Stimulated activated CD4-positive, alpha-beta T cell treated with anti-CD3 and anti-CD28 coated beads, Interleukin-15, amount 100 ng/mL, for 1 hour (primary cell): ENCODE results near the gene MSANTD7.
"Not testable (repeated sequence)": the region's sequence is repeated elsewhere in the genome, so short reads cannot be mapped to it uniquely, and the experiment has no call there.

Source experiments
- DNase-seq, 2 donors: peaks; one replicate each; pipeline ENCODE4 v3.0.0-alpha.2; 2020; ENCODE audit warnings: low read depth in 1 of 2, low spot score in 1 of 2

Gene MSANTD7

GRCh38 chr10:14837757-14838581 lies at the start of gene MSANTD7, which contains the start of the genes CDNF and HSPA14:
Gene MSANTD7, plus strand, starts transcription at chr10:14838306. Its CDS starts 3,979 bp downstream, at chr10:14842285.
Gene CDNF, minus strand, starts transcription at chr10:14838037. Its CDS starts 91 bp downstream, at chr10:14837946.
Gene HSPA14, plus strand, starts transcription at chr10:14838306. Its CDS starts 97 bp downstream, at chr10:14838403.
- DNase-seq: peak; percentile 98 to 99

GRCh38 chr10:14798636-14799035 lies 39.5 kb upstream of the MSANTD7 start:
- no peak for DNase-seq

- no peak for DNase-seq
These were observed 37.7 kb upstream of the MSANTD7 start for GRCh38 chr10:14800397-14800796.

- no peak for DNase-seq
These were observed 36.4 kb upstream of the MSANTD7 start for GRCh38 chr10:14801723-14802122.

GRCh38 chr10:14803827-14804226 lies 34.3 kb upstream of the MSANTD7 start:
- no peak for DNase-seq

GRCh38 chr10:14806318-14806717 lies 31.8 kb upstream of the MSANTD7 start:
- DNase-seq: no peak

GRCh38 chr10:14810969-14811953 lies 26.8 kb upstream of the MSANTD7 start:
- DNase-seq: no peak

- DNase-seq: no peak
These were observed 25.8 kb upstream of the MSANTD7 start for GRCh38 chr10:14812271-14812670.

- no peak for DNase-seq
These were observed 22.4 kb upstream of the MSANTD7 start for GRCh38 chr10:14815681-14816080.

GRCh38 chr10:14816717-14817116 lies 21.4 kb upstream of the MSANTD7 start:
- DNase-seq: not testable (repeated sequence)

- no peak for DNase-seq
These were observed 17.9 kb upstream of the MSANTD7 start for GRCh38 chr10:14820010-14820774.

GRCh38 chr10:14820775-14821154 lies 17.3 kb upstream of the MSANTD7 start:
- no peak for DNase-seq

GRCh38 chr10:14821635-14822375 lies 16.3 kb upstream of the MSANTD7 start:
- DNase-seq: no peak

GRCh38 chr10:14822879-14823755 lies 15.0 kb upstream of the MSANTD7 start:
- DNase-seq: peak in 1 of 2 donors; percentile 8

GRCh38 chr10:14823966-14824365 lies 14.1 kb upstream of the MSANTD7 start:
- DNase-seq: no peak

GRCh38 chr10:14826076-14826829 lies 11.9 kb upstream of the MSANTD7 start:
- DNase-seq: no peak

GRCh38 chr10:14833106-14833505 lies 5.0 kb upstream of the MSANTD7 start:
- DNase-seq: no peak

GRCh38 chr10:14836208-14836607 lies 1.9 kb upstream of the MSANTD7 start:
- no peak for DNase-seq
